Epithelial cell of proximal tubule (primary cell): Measurements from ENCODE around the gene TBCK. TPM values are rescaled to one million over a fixed set of nuclear protein-coding genes. Genes with fewer than 3 reads are reported as not detected.
"Not testable (repeated sequence)": the region's sequence is repeated elsewhere in the genome, so short reads cannot be mapped to it uniquely, and the experiment has no call there.

Experiments used
- DNase-seq: peaks from one replicate; pipeline ENCODE4 v3.0.0-alpha.2; 2011; ENCODE audit warnings: low read depth
- H3K4me3 ChIP-seq: 2 replicates; pipeline ENCODE4 v1.5.1; 2011; ENCODE audit warnings: low read depth, mild to moderate bottlenecking, low read length
- CTCF ChIP-seq: conservative IDR thresholded peaks from 2 replicates; pipeline ENCODE4 v1.5.1; 2012; ENCODE audit warnings: low read depth, mild to moderate bottlenecking, low read length
- total RNA-seq: library from RNA; depleted of rRNA; stranded (reverse); fragments of >200 nt; gene quantifications from 2 replicates; pipeline ENCODE4 v1.2.3, GENCODE V29; 2015

The TBCK gene
- total RNA-seq, 1 donor from 2014 or later, result 20.8 TPM

DNA sequence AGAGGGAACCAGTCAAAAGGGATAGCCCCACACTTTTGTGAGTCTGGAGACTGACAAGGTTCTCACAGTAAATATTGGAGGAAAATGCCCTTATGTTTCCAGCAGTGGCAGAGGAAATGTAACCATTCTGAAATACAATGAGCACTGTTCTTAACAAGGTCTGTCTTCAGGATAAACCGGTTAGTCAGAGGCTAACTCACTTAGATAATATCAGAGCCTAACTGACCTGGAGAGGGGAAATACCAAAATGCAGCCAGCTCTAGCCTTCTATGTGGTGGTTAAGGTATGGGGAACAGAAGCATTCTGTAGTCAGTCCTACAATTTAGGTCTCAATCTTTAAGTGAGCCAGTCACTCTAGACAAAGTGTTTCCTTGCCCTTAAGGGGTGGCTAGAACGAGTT, 70.8 kb downstream of the TBCK start:
- no peak overlapping the region for H3K4me3 ChIP-seq

GRCh38 chr4:106240699-106241098, 75.3 kb downstream of the TBCK start:
- no peak for DNase-seq
- no peak overlapping the region for H3K4me3 ChIP-seq
- no peak for TF ChIP-seq CTCF

More for the DNA sequence above, 70.8 kb downstream of the TBCK start:
- no peak for DNase-seq
- no peak for TF ChIP-seq CTCF

DNA sequence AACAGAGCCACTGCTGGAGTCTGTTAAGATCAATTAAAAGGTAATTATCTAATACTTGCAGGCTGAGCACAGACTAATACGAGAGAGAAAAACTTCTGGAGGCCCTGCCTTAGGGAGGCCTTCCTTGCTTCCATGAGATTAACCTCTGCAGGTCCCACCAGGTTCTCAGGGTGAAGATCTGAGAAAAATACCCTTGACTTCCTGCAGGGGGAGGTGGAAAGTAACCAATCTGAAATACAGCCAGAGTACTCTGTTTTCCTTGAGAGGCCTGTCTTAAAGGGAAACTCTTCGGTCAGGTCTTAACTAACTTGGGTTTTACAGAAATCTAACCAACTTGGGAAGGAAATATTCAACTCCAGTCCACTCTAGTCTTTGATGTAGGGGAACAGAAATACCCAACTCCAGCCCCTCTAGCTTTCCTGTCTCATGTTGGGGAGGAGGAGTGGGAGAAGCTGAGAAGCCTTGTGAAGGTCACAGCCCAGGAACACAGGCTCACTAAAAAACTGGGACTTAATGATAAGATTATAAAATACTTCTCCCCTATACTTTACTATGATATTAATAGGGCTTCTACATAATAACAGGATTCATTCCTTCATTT, 77.1 kb downstream of the TBCK start:
- peak; percentile 84 for TF ChIP-seq CTCF
- DNase-seq, result peak; percentile 27
- H3K4me3 ChIP-seq, result no peak overlapping the region

GRCh38 chr4:106231931-106232330, 84.1 kb downstream of the TBCK start:
- TF ChIP-seq CTCF, result no peak
- H3K4me3 ChIP-seq, result no peak overlapping the region
- no peak for DNase-seq

- H3K4me3 ChIP-seq, result no peak overlapping the region
- no peak for TF ChIP-seq CTCF
- DNase-seq, result no peak
Measured at GRCh38 chr4:106222548-106222947, 93.5 kb downstream of the TBCK start.

DNA sequence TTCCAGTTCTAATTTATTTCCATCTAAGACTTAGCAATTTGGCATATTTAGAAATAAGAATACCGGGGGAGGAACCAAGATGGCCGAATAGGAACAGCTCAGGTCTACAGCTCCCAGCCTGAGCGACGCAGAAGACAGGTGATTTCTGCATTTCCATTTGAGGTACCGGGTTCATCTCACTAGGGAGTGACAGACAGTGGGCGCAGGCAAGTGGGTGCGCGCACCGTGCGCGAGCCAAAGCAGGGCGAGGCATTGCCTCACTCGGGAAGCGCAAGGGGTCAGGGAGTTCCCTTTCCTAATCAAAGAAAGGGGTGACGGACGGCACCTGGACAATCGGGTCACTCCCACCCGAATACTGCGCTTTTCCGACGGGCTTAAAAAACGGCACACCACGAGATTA, 102.7 kb downstream of the TBCK start:
- not testable (repeated sequence) for H3K4me3 ChIP-seq, DNase-seq

GRCh38 chr4:106210021-106210420, 106.0 kb downstream of the TBCK start:
- no peak for TF ChIP-seq CTCF
- no peak overlapping the region for H3K4me3 ChIP-seq
- no peak for DNase-seq
